AG20443 (cell line): ENCODE data around the gene TSPEAR.
"Not testable (repeated sequence)": the region's sequence is repeated elsewhere in the genome, so short reads cannot be mapped to it uniquely, and the experiment has no call there.

Experiments
- DNase-seq: peaks from one replicate; pipeline ENCODE4 v3.0.0; 2012; ENCODE audit warnings: low spot score, mixed read lengths

Gene TSPEAR

GRCh38 chr21:44603109-44603875 is 108.1 kb downstream of the TSPEAR start:
- DNase-seq: no peak

GRCh38 chr21:44602463-44602850 is 108.9 kb downstream of the TSPEAR start:
- DNase-seq: no peak

GRCh38 chr21:44601596-44602462 is 109.5 kb downstream of the TSPEAR start:
- no peak for DNase-seq

GRCh38 chr21:44601091-44601490 is 110.3 kb downstream of the TSPEAR start:
- DNase-seq: not testable (repeated sequence)

- not testable (repeated sequence) for DNase-seq
Measured at GRCh38 chr21:44600118-44600978, 111.0 kb downstream of the TSPEAR start, which contains the start of gene KRTAP10-7. KRTAP10-7 (plus strand) TSS chr21:44600597; CDS start chr21:44600622, 25 bp downstream.

- DNase-seq: no peak
Measured at GRCh38 chr21:44599264-44600029, 111.9 kb downstream of the TSPEAR start.

- DNase-seq: no peak
Measured at GRCh38 chr21:44598061-44598460, 113.3 kb downstream of the TSPEAR start.

GRCh38 chr21:44596068-44596725 is 115.2 kb downstream of the TSPEAR start:
- no peak for DNase-seq

- DNase-seq: no peak
Measured at GRCh38 chr21:44595524-44595923, 115.8 kb downstream of the TSPEAR start.

GRCh38 chr21:44594406-44594916 is 116.9 kb downstream of the TSPEAR start:
- DNase-seq: no peak

GRCh38 chr21:44593598-44594405 is 117.6 kb downstream of the TSPEAR start:
- no peak for DNase-seq

GRCh38 chr21:44592446-44593311 is 118.7 kb downstream of the TSPEAR start, which contains the start of gene KRTAP10-6:
KRTAP10-6 (minus strand) TSS chr21:44592505; CDS start chr21:44592484, 21 bp downstream.
- no peak for DNase-seq

- not testable (repeated sequence) for DNase-seq
Measured at GRCh38 chr21:44591801-44592130, 119.6 kb downstream of the TSPEAR start.

- not testable (repeated sequence) for DNase-seq
Measured at GRCh38 chr21:44590897-44591800, 120.2 kb downstream of the TSPEAR start.

- DNase-seq: no peak
Measured at GRCh38 chr21:44590311-44590721, 121.1 kb downstream of the TSPEAR start.

- DNase-seq: no peak
Measured at GRCh38 chr21:44589586-44590305, 121.6 kb downstream of the TSPEAR start.

- no peak for DNase-seq
Measured at GRCh38 chr21:44589094-44589493, 122.3 kb downstream of the TSPEAR start.
